Urinary bladder (tissue), 4 donors: ENCODE measurements around the gene PSMB8. TPM values are rescaled to one million over a fixed set of nuclear protein-coding genes. Genes with fewer than 3 reads are reported as not detected.
A peak's percentile ranks its signal among the peaks of the same experiment; 100 is the strongest.

ENCODE experiments used
- DNase-seq: peaks from one replicate; pipeline ENCODE4 v3.0.0-alpha.2; 2015; ENCODE audit errors: extremely low spot score
- H3K27ac ChIP-seq: one replicate; pipeline ENCODE4 v1.5.1; 2013; ENCODE audit warnings: low read depth, mild to moderate bottlenecking, moderate library complexity
- H3K36me3 ChIP-seq: one replicate; pipeline ENCODE4 v1.6.1; 2013; ENCODE audit warnings: mild to moderate bottlenecking, moderate library complexity; ENCODE audit not compliant: insufficient read depth
- H3K4me1 ChIP-seq: one replicate; pipeline ENCODE4 v1.6.1; 2013; ENCODE audit warnings: mild to moderate bottlenecking, moderate library complexity; ENCODE audit not compliant: insufficient read depth
- H3K4me3 ChIP-seq: one replicate; pipeline ENCODE4 v1.5.1; 2013; ENCODE audit warnings: low read depth, low read length
- WGBS: extraction: QIAGEN DNeasy Blood & Tissue Kit; methylation state at CpG from one replicate; pipeline ENCODE4 v1.1.7; 2013; 5-methylcytosine and 5-hydroxymethylcytosine counted together
- polyA plus RNA-seq: library from polyadenylated mRNA; stranded (reverse); fragments of 200-250 nt; gene quantifications from one replicate; pipeline ENCODE4 v1.2.3, GENCODE V29; 2013
- total RNA-seq: library from RNA; depleted of rRNA; stranded (reverse); fragments of >200 nt; gene quantifications from one replicate; pipeline ENCODE4 v1.2.3, GENCODE V29; 2014
- donor health status: healthy with polysubstance abuse.
- donor health status: healthy.

The PSMB8 gene
- total and polyA plus RNA-seq, 2 donors, result 24.9 to 82.0 TPM

- 35% methylated on average over 8 of the region's 8 CpGs for WGBS
- Histone ChIP-seq H3K27ac (no peak overlapping the region), H3K4me1 (no peaks in the 10 kb centered on the region), H3K4me3 (no peak overlapping the region), H3K36me3 (no peaks in the 10 kb centered on the region)
- no peak for DNase-seq
Measured at GRCh38 chr6:32867554-32868256, 23.9 kb upstream of the PSMB8 start.

GRCh38 chr6:32867022-32867477 lies 23.2 kb upstream of the PSMB8 start:
- 61% methylated on average over 3 of the region's 3 CpGs for WGBS
- H3K36me3 ChIP-seq, result no peaks in the 10 kb centered on the region
- H3K27ac ChIP-seq, result no peak overlapping the region
- no peak overlapping the region for H3K4me3 ChIP-seq
- no peaks in the 10 kb centered on the region for H3K4me1 ChIP-seq
- DNase-seq, result no peak

- no peak overlapping the region for H3K4me3 ChIP-seq
- no peaks in the 10 kb centered on the region for H3K36me3 ChIP-seq
- no peak overlapping the region for H3K27ac ChIP-seq
- H3K4me1 ChIP-seq, result peaks cover 2% of the 10 kb centered on the region
- DNase-seq, result no peak
- 69% methylated on average over 10 of the region's 10 CpGs for WGBS
Measured at GRCh38 chr6:32865724-32866443, 22.0 kb upstream of the PSMB8 start.

GRCh38 chr6:32862725-32863124 lies 18.9 kb upstream of the PSMB8 start:
- Histone ChIP-seq H3K4me3 (no peak overlapping the region), H3K4me1 (peaks cover 2% of the 10 kb centered on the region), H3K36me3 (no peaks in the 10 kb centered on the region), H3K27ac (no peak overlapping the region)
- DNase-seq, result no peak
- 68% methylated on average over 3 of the region's 3 CpGs for WGBS

GRCh38 chr6:32860674-32861073 lies 16.8 kb upstream of the PSMB8 start:
- no peak overlapping the region for H3K27ac ChIP-seq
- DNase-seq, result no peak
- 86% methylated on average over 1 of the region's 1 CpG for WGBS

GRCh38 chr6:32858194-32858593 lies 14.3 kb upstream of the PSMB8 start:
- peaks cover 2% of the 10 kb centered on the region for H3K4me1 ChIP-seq
- DNase-seq, result no peak
- H3K4me3 ChIP-seq, result no peak overlapping the region
- no peak overlapping the region for H3K27ac ChIP-seq
- WGBS, result 85% methylated on average over 5 of the region's 5 CpGs
- no peaks in the 10 kb centered on the region for H3K36me3 ChIP-seq

More at GRCh38 chr6:32860674-32861073, 16.8 kb upstream of the PSMB8 start:
- Histone ChIP-seq H3K4me3 (no peak overlapping the region), H3K36me3 (no peaks in the 10 kb centered on the region), H3K4me1 (peaks cover 2% of the 10 kb centered on the region)

- H3K27ac ChIP-seq, result no peak overlapping the region
- no peaks in the 10 kb centered on the region for H3K36me3 ChIP-seq
- peaks cover 2% of the 10 kb centered on the region for H3K4me1 ChIP-seq
- H3K4me3 ChIP-seq, result no peak overlapping the region
- WGBS, result 83% methylated on average over 14 of the region's 14 CpGs
- no peak for DNase-seq
Measured at GRCh38 chr6:32857156-32857891, 13.5 kb upstream of the PSMB8 start.

- no peak for DNase-seq
- H3K4me1 ChIP-seq, result peaks cover 3% of the 10 kb centered on the region
- WGBS, result 88% methylated on average over 8 of the region's 8 CpGs
- no peaks in the 10 kb centered on the region for H3K36me3 ChIP-seq
- H3K27ac ChIP-seq, result no peak overlapping the region
- no peak overlapping the region for H3K4me3 ChIP-seq
Measured at GRCh38 chr6:32855467-32856174, 11.8 kb upstream of the PSMB8 start.

- Histone ChIP-seq H3K36me3 (no peaks in the 10 kb centered on the region), H3K4me3 (peak overlapping the region; percentile 70), H3K4me1 (peaks cover 3% of the 10 kb centered on the region), H3K27ac (peak overlapping the region; percentile 97)
- no peak for DNase-seq
- whole genome bisulfite sequencing, result 20% methylated on average over 24 of the region's 24 CpGs
Measured at GRCh38 chr6:32854376-32855178, 10.7 kb upstream of the PSMB8 start.

GRCh38 chr6:32853541-32854375 lies 9.9 kb upstream of the PSMB8 start, which contains the start of the genes PSMB9 and TAP1:
Gene PSMB9 (plus strand): TSS chr6:32854192. CDS start chr6:32854230, 38 bp downstream.
Gene TAP1 (minus strand): TSS chr6:32853704. CDS start chr6:32853636, 68 bp downstream.
- under 1% methylated on average over 68 of the region's 68 CpGs for WGBS
- Histone ChIP-seq H3K4me3 (peak within 1 kb of the TSS; percentile 70), H3K4me1 (peaks cover 3% of the 10 kb centered on the region), H3K27ac (peak within 1 kb of the TSS; percentile 97), H3K36me3 (no peaks in the 10 kb centered on the region)
- DNase-seq, result peak; percentile 81

GRCh38 chr6:32852844-32853540 lies 9.1 kb upstream of the PSMB8 start:
- H3K27ac ChIP-seq, result peak overlapping the region; percentile 97
- H3K4me1 ChIP-seq, result peaks cover 3% of the 10 kb centered on the region
- H3K4me3 ChIP-seq, result peak overlapping the region; percentile 70
- H3K36me3 ChIP-seq, result no peaks in the 10 kb centered on the region
- no peak for DNase-seq
- WGBS, result under 1% methylated on average over 41 of the region's 41 CpGs
